HEK293 (cell line): ENCODE data around the gene SPTBN1.

Experiments
- CTCF ChIP-seq: fragments of 450-650 bp; formaldehyde crosslinking; IDR thresholded peaks from 2 replicates; pipeline ENCODE4 v1.5.1; 2016; ENCODE audit warnings: missing biosample characterization, missing genetic modification characterization
- REST ChIP-seq: fragments of 450-650 bp; formaldehyde crosslinking; IDR thresholded peaks from 2 replicates; pipeline ENCODE4 v1.5.1; 2016; ENCODE audit warnings: missing biosample characterization, missing genetic modification characterization
- ZBTB7A ChIP-seq: fragments of 450-650 bp; formaldehyde crosslinking; IDR thresholded peaks from 2 replicates; pipeline ENCODE4 v1.5.1; 2016; ENCODE audit warnings: low read depth, missing biosample characterization, missing genetic modification characterization
- ZNF133 ChIP-seq: fragments of 450-650 bp; formaldehyde crosslinking; IDR thresholded peaks from 2 replicates; pipeline ENCODE4 v1.5.1; 2016; ENCODE audit warnings: missing biosample characterization, missing genetic modification characterization
- ZNF138 ChIP-seq: fragments of 450-650 bp; formaldehyde crosslinking; IDR thresholded peaks from 2 replicates; pipeline ENCODE4 v1.5.1; 2016; ENCODE audit warnings: missing biosample characterization, missing genetic modification characterization, borderline replicate concordance
- ZNF24 ChIP-seq: fragments of 450-650 bp; formaldehyde crosslinking; IDR thresholded peaks from 2 replicates; pipeline ENCODE4 v1.5.1; 2016; ENCODE audit warnings: missing biosample characterization, missing genetic modification characterization
- ZNF394 ChIP-seq: fragments of 450-650 bp; formaldehyde crosslinking; IDR thresholded peaks from 2 replicates; pipeline ENCODE4 v1.5.1; 2016; ENCODE audit warnings: missing biosample characterization, missing genetic modification characterization, mild to moderate bottlenecking, moderate library complexity, borderline replicate concordance

- TF ChIP-seq ZNF138 (tag by site-specific recombination) = no peak
- TF ChIP-seq ZBTB7A (tag by site-specific recombination) = no peak
- TF ChIP-seq CTCF (tag by site-specific recombination) = no peak
- no peak for TF ChIP-seq ZNF394 (tag by site-specific recombination)
- no peak for TF ChIP-seq REST (tag by site-specific recombination)
- no peak for TF ChIP-seq ZNF24 (tag by site-specific recombination)
- no peak for TF ChIP-seq ZNF133 (tag by site-specific recombination)
Measured at GRCh38 chr2:54627973-54628372, 171.8 kb downstream of the SPTBN1 start.
